ENCODE results near the gene FAM193A.

The FAM193A gene

GRCh38 chr4:2696423-2696822 is 160.0 kb downstream of the FAM193A start:
- peak; percentile 85 for DNase-seq (ENCODE audit: extremely low spot score)
- POLR2A ChIA-PET = interaction anchor here (1.0 kb wide), 1 partner anchor 160 kb away, joined by 3 read pairs; the partner anchor contains the start of gene FAM193A
- CTCF ChIA-PET = interaction anchor here (0.9 to 1.4 kb wide), 5 partner anchors 10 to 25 kb away, joined by 3 to 5 read pairs (median 4); no protein-coding TSS in a partner anchor
- peak; percentile 14 for TF ChIP-seq CTCF (IDR thresholded peaks at IDR 0.05; ENCODE audit: control extremely low read depth, extremely low read depth, low read depth, missing control alignments)

GRCh38 chr4:2697995-2698414 is 161.6 kb downstream of the FAM193A start:
- no peak for TF ChIP-seq CTCF (IDR thresholded peaks at IDR 0.05; ENCODE audit: control extremely low read depth, extremely low read depth, low read depth, missing control alignments)
- ChIA-PET CTCF (interaction anchor here (1.7 kb wide), 1 partner anchor 16 kb away, joined by 5 read pairs; no protein-coding TSS in a partner anchor), POLR2A (interaction anchor here (0.6 kb wide), 1 partner anchor 95 kb away, joined by 3 read pairs; the partner anchor contains the start of gene SH3BP2)
- no peak for DNase-seq (ENCODE audit: extremely low spot score)

GRCh38 chr4:2698504-2698903 is 162.1 kb downstream of the FAM193A start:
- ChIA-PET POLR2A (interaction anchor here (0.6 kb wide), 1 partner anchor 94 kb away, joined by 3 read pairs; the partner anchor contains the start of gene SH3BP2), CTCF (interaction anchor here (1.7 kb wide), 1 partner anchor 15 kb away, joined by 5 read pairs; no protein-coding TSS in a partner anchor)
- no peak for DNase-seq (ENCODE audit: extremely low spot score)
- no peak for TF ChIP-seq CTCF (IDR thresholded peaks at IDR 0.05; ENCODE audit: control extremely low read depth, extremely low read depth, low read depth, missing control alignments)

GRCh38 chr4:2698951-2699505 is 162.6 kb downstream of the FAM193A start:
- CTCF ChIA-PET = no interaction called here
- POLR2A ChIA-PET = no interaction called here
- DNase-seq (ENCODE audit: extremely low spot score) = no peak
- TF ChIP-seq CTCF (IDR thresholded peaks at IDR 0.05; ENCODE audit: control extremely low read depth, extremely low read depth, low read depth, missing control alignments) = no peak

GRCh38 chr4:2699534-2699933 is 163.1 kb downstream of the FAM193A start:
- no peak for DNase-seq (ENCODE audit: extremely low spot score)
- TF ChIP-seq CTCF (IDR thresholded peaks at IDR 0.05; ENCODE audit: control extremely low read depth, extremely low read depth, low read depth, missing control alignments) = no peak
- CTCF ChIA-PET = no interaction called here
- POLR2A ChIA-PET = no interaction called here

- POLR2A ChIA-PET = no interaction called here
- DNase-seq (ENCODE audit: extremely low spot score) = no peak
- no peak for TF ChIP-seq CTCF (IDR thresholded peaks at IDR 0.05; ENCODE audit: control extremely low read depth, extremely low read depth, low read depth, missing control alignments)
- CTCF ChIA-PET = interaction anchor here (2.4 kb wide), 1 partner anchor 9 kb away, joined by 9 read pairs; no protein-coding TSS in a partner anchor
Observed at GRCh38 chr4:2700031-2700430, 163.6 kb downstream of the FAM193A start.

Measured in GM10248 (cell line).